HepG2 (cell line): ENCODE results near the gene SNN. TPM values are rescaled to one million over a fixed set of nuclear protein-coding genes. Genes with fewer than 3 reads are reported as not detected.

Experiments
- ATF7 ChIP-seq, 2 experiments: fragments of 450-650 bp in 1 of 2; sonication (generic) in 1 of 2; formaldehyde crosslinking in 1 of 2; IDR thresholded peaks; 2 replicates each; pipeline versions ENCODE4 v1.4.0 to v1.6.1; 2016 to 2020; ENCODE audit warnings: antibody characterized with exemption in 1 of 2, mild to moderate bottlenecking in 1 of 2, missing genetic modification reagents in 1 of 2
- FOSL1 ChIP-seq: sonication (generic); formaldehyde crosslinking; IDR thresholded peaks from 2 replicates; pipeline ENCODE4 v1.9.0; 2021; ENCODE audit warnings: missing genetic modification reagents, borderline replicate concordance
- FOXO1 ChIP-seq: sonication (generic); formaldehyde crosslinking; IDR thresholded peaks from 2 replicates; pipeline ENCODE4 v1.4.0; 2020; ENCODE audit warnings: missing genetic modification reagents
- KDM5A ChIP-seq: fragments of 200-600 bp; sonication (generic); IDR thresholded peaks from 2 replicates; pipeline ENCODE4 v1.7.0; 2018; ENCODE audit warnings: antibody characterized with exemption, mild to moderate bottlenecking, low read length, borderline replicate concordance
- MAF1 ChIP-seq: sonication (generic); formaldehyde crosslinking; IDR thresholded peaks from 2 replicates; pipeline ENCODE4 v1.5.0; 2020; ENCODE audit warnings: missing genetic modification reagents, borderline replicate concordance
- MAFF ChIP-seq: IDR thresholded peaks from 2 replicates; pipeline ENCODE4 v1.6.1; 2011; ENCODE audit warnings: low read depth, low read length, improper control_type of control experiment
- NCOA1 ChIP-seq: sonication (generic); formaldehyde crosslinking; IDR thresholded peaks from 2 replicates; pipeline ENCODE4 v1.9.0; 2021; ENCODE audit warnings: missing genetic modification reagents
- SNAI1 ChIP-seq: sonication (generic); formaldehyde crosslinking; IDR thresholded peaks from 2 replicates; pipeline ENCODE4 v1.5.0; 2020; ENCODE audit warnings: mild to moderate bottlenecking, missing genetic modification reagents, borderline replicate concordance
- TBL1XR1 ChIP-seq: fragments of 150-350 bp; IDR thresholded peaks from 2 replicates; pipeline ENCODE4 v1.6.1; 2014; ENCODE audit warnings: borderline replicate concordance, low read length; ENCODE audit not compliant: partially characterized antibody
- WIZ ChIP-seq: sonication (generic); formaldehyde crosslinking; IDR thresholded peaks from 2 replicates; pipeline ENCODE4 v1.5.1; 2020; ENCODE audit warnings: mild to moderate bottlenecking, missing genetic modification reagents
- YEATS2 ChIP-seq: sonication (generic); formaldehyde crosslinking; IDR thresholded peaks from 2 replicates; pipeline ENCODE4 v1.4.0; 2020; ENCODE audit warnings: missing genetic modification reagents, borderline replicate concordance
- ZBTB10 ChIP-seq: sonication (generic); formaldehyde crosslinking; IDR thresholded peaks from 2 replicates; pipeline ENCODE4 v1.4.0; 2020; ENCODE audit warnings: missing genetic modification reagents, borderline replicate concordance
- ZFX ChIP-seq: sonication (generic); formaldehyde crosslinking; IDR thresholded peaks from 2 replicates; pipeline ENCODE4 v1.4.0; 2020; ENCODE audit warnings: mild to moderate bottlenecking, low read depth, missing genetic modification reagents, moderate library complexity
- ZNF10 ChIP-seq: sonication (generic); formaldehyde crosslinking; IDR thresholded peaks from 2 replicates; pipeline ENCODE4 v1.4.0; 2020; ENCODE audit warnings: mild to moderate bottlenecking, low read depth, missing genetic modification reagents, borderline replicate concordance
- ZNF446 ChIP-seq: sonication (generic); formaldehyde crosslinking; IDR thresholded peaks from 2 replicates; pipeline ENCODE4 v1.5.0; 2020; ENCODE audit warnings: mild to moderate bottlenecking, missing genetic modification reagents
- ZNF570 ChIP-seq: sonication (generic); formaldehyde crosslinking; IDR thresholded peaks from 2 replicates; pipeline ENCODE4 v1.4.0; 2020; ENCODE audit warnings: mild to moderate bottlenecking, missing genetic modification reagents, borderline replicate concordance
- ZNF615 ChIP-seq: sonication (generic); formaldehyde crosslinking; IDR thresholded peaks from 2 replicates; pipeline ENCODE4 v1.5.0; 2020; ENCODE audit warnings: mild to moderate bottlenecking, missing genetic modification reagents, borderline replicate concordance
- ZNF800 ChIP-seq: sonication (generic); formaldehyde crosslinking; IDR thresholded peaks from 2 replicates; pipeline ENCODE4 v1.4.0; 2020; ENCODE audit warnings: missing genetic modification reagents
- ZNF879 ChIP-seq: sonication (generic); formaldehyde crosslinking; IDR thresholded peaks from 2 replicates; pipeline ENCODE4 v1.8.1; 2023; ENCODE audit warnings: missing genetic modification reagents
- polyA plus RNA-seq, 8 experiments: library from polyadenylated mRNA; depleted of rRNA in 3 of 8; stranded (reverse) in 7 of 8; unstranded in 1 of 8; fragments of >200 nt; fragmentation: Illumina TruSeq in 4 of 8; extraction: Trizol in 4 of 8; gene quantifications; 2 replicates each; pipeline versions ENCODE4 v1.2.1 to v1.2.3, GENCODE V29; 2011 to 2016; ENCODE audit warnings: low read depth in 4 of 8, missing spikeins in 1 of 8, mixed read lengths in 1 of 8; ENCODE audit not compliant: insufficient read depth in 1 of 8
- total RNA-seq, 5 experiments: library from RNA; depleted of rRNA; stranded (reverse); fragments of >200 nt; fragmentation: Illumina TruSeq; extraction: Trizol; gene quantifications; 2 replicates each; pipeline ENCODE4 v1.2.3, GENCODE V29; 2016; ENCODE audit warnings: low read depth in 1 of 5
- TF ChIP-seq, protein P1 (sequence below): sonication (generic); formaldehyde crosslinking; IDR thresholded peaks from 2 replicates; pipeline ENCODE4 v1.5.0; 2020; ENCODE audit warnings: mild to moderate bottlenecking, missing genetic modification reagents
- TF ChIP-seq, protein P2 (sequence below): sonication (generic); formaldehyde crosslinking; IDR thresholded peaks from 2 replicates; pipeline ENCODE4 v1.4.0; 2020; ENCODE audit warnings: mild to moderate bottlenecking, low read depth, missing genetic modification reagents

Gene SNN
- total and polyA plus RNA-seq, 2 of the 13 experiments (the other 11 are each of a cell fraction or from before 2014, with no cell fraction given): 5.2 to 8.4 TPM

- TF ChIP-seq, protein P1, sequence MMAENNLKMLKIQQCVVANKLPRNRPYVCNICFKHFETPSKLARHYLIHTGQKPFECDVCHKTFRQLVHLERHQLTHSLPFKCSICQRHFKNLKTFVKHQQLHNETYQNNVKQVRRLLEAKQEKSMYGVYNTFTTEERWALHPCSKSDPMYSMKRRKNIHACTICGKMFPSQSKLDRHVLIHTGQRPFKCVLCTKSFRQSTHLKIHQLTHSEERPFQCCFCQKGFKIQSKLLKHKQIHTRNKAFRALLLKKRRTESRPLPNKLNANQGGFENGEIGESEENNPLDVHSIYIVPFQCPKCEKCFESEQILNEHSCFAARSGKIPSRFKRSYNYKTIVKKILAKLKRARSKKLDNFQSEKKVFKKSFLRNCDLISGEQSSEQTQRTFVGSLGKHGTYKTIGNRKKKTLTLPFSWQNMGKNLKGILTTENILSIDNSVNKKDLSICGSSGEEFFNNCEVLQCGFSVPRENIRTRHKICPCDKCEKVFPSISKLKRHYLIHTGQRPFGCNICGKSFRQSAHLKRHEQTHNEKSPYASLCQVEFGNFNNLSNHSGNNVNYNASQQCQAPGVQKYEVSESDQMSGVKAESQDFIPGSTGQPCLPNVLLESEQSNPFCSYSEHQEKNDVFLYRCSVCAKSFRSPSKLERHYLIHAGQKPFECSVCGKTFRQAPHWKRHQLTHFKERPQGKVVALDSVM (CRISPR knock-in tag): no peak
- TF ChIP-seq ZNF10 (CRISPR knock-in tag) (no peak), ZNF446 (CRISPR knock-in tag) (0 out of 2 replicates have a peak, but pooled peaks have one; percentile 47), ZNF570 (no peak), ATF7 (IDR thresholded peaks at IDR 0.05) (no peak), ATF7 (CRISPR knock-in tag; IDR thresholded peaks at IDR 0.05) (no peak), FOXO1 (CRISPR knock-in tag) (no peak; the same call in 1 of the 2 replicates), KDM5A (no peak), SNAI1 (no peak), MAF1 (CRISPR knock-in tag) (no peak), ZNF615 (CRISPR knock-in tag) (no peak), YEATS2 (no peak), FOSL1 (no peak), TBL1XR1 (no peak), ZNF879 (CRISPR knock-in tag) (no peak), ZBTB10 (no peak), ZFX (CRISPR knock-in tag) (no peak), WIZ (CRISPR knock-in tag) (no peak), MAFF (no peak), ZNF800 (CRISPR knock-in tag) (no peak), NCOA1 (CRISPR knock-in tag) (no peak)
- TF ChIP-seq, protein P2, sequence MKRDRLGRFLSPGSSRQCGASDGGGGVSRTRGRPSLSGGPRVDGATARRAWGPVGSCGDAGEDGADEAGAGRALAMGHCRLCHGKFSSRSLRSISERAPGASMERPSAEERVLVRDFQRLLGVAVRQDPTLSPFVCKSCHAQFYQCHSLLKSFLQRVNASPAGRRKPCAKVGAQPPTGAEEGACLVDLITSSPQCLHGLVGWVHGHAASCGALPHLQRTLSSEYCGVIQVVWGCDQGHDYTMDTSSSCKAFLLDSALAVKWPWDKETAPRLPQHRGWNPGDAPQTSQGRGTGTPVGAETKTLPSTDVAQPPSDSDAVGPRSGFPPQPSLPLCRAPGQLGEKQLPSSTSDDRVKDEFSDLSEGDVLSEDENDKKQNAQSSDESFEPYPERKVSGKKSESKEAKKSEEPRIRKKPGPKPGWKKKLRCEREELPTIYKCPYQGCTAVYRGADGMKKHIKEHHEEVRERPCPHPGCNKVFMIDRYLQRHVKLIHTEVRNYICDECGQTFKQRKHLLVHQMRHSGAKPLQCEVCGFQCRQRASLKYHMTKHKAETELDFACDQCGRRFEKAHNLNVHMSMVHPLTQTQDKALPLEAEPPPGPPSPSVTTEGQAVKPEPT: no peak
These were observed 46.2 kb upstream of the SNN start (continued) for GRCh38 chr16:11621920-11622651.
